Activated CD8-positive, alpha-beta memory T cell treated with anti-CD3 and anti-CD28 coated beads, Interleukin-2, amount 50 U/mL, for 4 hours (primary cell): ENCODE results near the gene PLIN5.

Experiments used
- DNase-seq: peaks from one replicate; pipeline ENCODE4 v3.0.0-alpha.2; 2020

Gene PLIN5

GRCh38 chr19:4477034-4477801 lies 57.8 kb downstream of the PLIN5 start:
- no peak for DNase-seq

- DNase-seq: no peak
Measured at GRCh38 chr19:4474514-4475022, 60.5 kb downstream of the PLIN5 start.

DNA sequence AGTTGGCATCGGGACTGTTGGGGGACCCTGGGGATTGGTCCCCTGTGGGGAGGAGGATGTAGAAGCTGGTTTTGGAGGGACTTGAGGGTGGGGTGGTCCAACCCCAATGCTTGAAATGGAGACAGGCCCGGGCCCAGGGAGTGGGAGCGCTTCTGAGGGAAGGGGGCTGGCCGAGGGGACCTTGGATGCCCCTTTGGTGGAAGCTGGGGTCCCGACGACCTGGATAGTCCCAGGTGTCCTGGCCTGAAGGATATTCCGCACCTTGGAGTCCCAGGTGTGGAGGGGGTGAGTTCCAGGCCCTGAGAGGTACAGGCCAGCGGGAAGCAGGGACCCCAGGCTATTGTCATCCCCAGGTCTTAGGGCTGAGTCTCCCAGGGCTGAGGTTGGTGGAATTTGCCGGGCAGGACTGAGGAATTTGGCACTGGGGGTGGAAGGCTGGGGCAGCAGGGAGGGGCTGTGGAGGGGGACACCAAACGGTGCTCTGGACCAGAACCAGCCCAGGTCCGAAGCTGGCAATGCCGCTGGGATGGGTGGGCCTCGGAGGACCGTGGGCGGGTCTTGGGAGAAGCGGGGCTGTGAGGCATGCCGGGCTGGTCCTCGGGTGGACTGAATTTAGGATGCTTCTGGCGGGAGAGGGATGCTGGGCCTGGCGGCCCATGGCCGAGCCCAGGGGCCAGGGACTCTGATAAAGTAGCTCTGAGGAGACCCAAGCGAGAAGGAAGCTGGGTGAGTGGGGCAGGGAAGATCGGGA lies 61.1 kb downstream of the PLIN5 start:
- no peak for DNase-seq

GRCh38 chr19:4473011-4473762 lies 61.8 kb downstream of the PLIN5 start:
- no peak for DNase-seq
